GM12874 (cell line): Measurements from ENCODE around the gene SLC35E1.

ENCODE experiments used
- TF ChIP-seq, protein P1 (sequence below): IDR thresholded peaks from 2 replicates; pipeline ENCODE4 v1.5.1; 2011; ENCODE audit warnings: low read depth, mild to moderate bottlenecking, control low read depth, low read length, moderate library complexity; ENCODE audit not compliant: insufficient read depth

The SLC35E1 gene

DNA sequence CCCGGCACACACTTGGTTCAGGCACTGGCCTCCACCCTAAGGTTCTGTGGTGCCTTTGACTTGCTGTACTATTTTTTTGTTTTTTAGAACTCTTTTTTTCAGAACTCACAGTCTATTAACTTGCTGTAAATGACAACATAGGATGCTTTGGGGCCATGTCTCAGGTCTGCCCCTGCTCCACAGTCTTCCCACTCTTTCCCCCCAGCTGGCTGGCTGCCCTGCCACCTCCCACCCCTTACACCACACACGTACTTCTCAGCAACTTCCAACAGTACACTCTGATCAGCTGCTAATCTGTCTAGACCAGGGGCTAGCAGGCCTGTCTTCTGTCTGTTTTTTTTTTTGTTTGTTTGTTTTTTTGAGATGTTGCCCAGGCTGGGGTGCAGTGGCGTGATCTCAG is 67.9 kb downstream of the SLC35E1 start:
- TF ChIP-seq, protein P1, sequence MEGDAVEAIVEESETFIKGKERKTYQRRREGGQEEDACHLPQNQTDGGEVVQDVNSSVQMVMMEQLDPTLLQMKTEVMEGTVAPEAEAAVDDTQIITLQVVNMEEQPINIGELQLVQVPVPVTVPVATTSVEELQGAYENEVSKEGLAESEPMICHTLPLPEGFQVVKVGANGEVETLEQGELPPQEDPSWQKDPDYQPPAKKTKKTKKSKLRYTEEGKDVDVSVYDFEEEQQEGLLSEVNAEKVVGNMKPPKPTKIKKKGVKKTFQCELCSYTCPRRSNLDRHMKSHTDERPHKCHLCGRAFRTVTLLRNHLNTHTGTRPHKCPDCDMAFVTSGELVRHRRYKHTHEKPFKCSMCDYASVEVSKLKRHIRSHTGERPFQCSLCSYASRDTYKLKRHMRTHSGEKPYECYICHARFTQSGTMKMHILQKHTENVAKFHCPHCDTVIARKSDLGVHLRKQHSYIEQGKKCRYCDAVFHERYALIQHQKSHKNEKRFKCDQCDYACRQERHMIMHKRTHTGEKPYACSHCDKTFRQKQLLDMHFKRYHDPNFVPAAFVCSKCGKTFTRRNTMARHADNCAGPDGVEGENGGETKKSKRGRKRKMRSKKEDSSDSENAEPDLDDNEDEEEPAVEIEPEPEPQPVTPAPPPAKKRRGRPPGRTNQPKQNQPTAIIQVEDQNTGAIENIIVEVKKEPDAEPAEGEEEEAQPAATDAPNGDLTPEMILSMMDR, result no peak
